OCI-LY1 (cell line): ENCODE measurements around the gene PARVG.

Experiments used
- H2AFZ ChIP-seq: fragments of 200-600 bp; sonication (generic), shearing (Covaris generic); 2 replicates; pipeline ENCODE4 v1.6.0; 2014; ENCODE audit warnings: antibody characterized with exemption, mild to moderate bottlenecking, low read length
- H3F3A ChIP-seq: fragments of 200-600 bp; sonication (generic), shearing (Covaris generic); 2 replicates; pipeline ENCODE4 v1.6.0; 2014; ENCODE audit warnings: mild to moderate bottlenecking, antibody characterized with exemption, low read length, moderate library complexity; ENCODE audit not compliant: insufficient read depth
- H3K27ac ChIP-seq: fragments of 200-600 bp; sonication (generic); 2 replicates; pipeline ENCODE4 v1.5.1; 2014; ENCODE audit warnings: low read length, mixed run types, mild to moderate bottlenecking, low read depth; ENCODE audit not compliant: poor library complexity, severe bottlenecking
- H3K27me3 ChIP-seq: fragments of 200-600 bp; sonication (generic); 2 replicates; pipeline ENCODE4 v1.6.0; 2014; ENCODE audit warnings: antibody characterized with exemption, mild to moderate bottlenecking, low read length, moderate library complexity; ENCODE audit not compliant: insufficient read depth
- H3K36me3 ChIP-seq: fragments of 200-600 bp; sonication (generic); 2 replicates; pipeline ENCODE4 v1.6.1; 2014; ENCODE audit warnings: mild to moderate bottlenecking, antibody characterized with exemption, low read length, moderate library complexity, mixed read lengths; ENCODE audit not compliant: insufficient read depth
- H3K4me1 ChIP-seq: fragments of 200-600 bp; sonication (generic); 2 replicates; pipeline ENCODE4 v1.5.1; 2014; ENCODE audit warnings: mild to moderate bottlenecking, low read length, moderate library complexity; ENCODE audit not compliant: insufficient read depth, severe bottlenecking
- H3K4me2 ChIP-seq: fragments of 200-600 bp; sonication (generic), shearing (Covaris generic); 2 replicates; pipeline ENCODE4 v1.6.1; 2014; ENCODE audit warnings: low read length
- H3K4me3 ChIP-seq: fragments of 200-600 bp; sonication (generic); 2 replicates; pipeline ENCODE4 v1.5.1; 2014; ENCODE audit warnings: low read length, low read depth, mild to moderate bottlenecking, mixed read lengths; ENCODE audit not compliant: poor library complexity, severe bottlenecking
- H3K79me2 ChIP-seq: fragments of 200-600 bp; shearing (Covaris generic); 2 replicates; pipeline ENCODE4 v1.6.1; 2016; ENCODE audit warnings: mixed run types, low read length, mixed read lengths; ENCODE audit not compliant: insufficient read depth
- H3K9ac ChIP-seq: fragments of 200-600 bp; sonication (generic), shearing (Covaris generic); 2 replicates; pipeline ENCODE4 v1.6.1; 2014; ENCODE audit warnings: mild to moderate bottlenecking, low read length, mixed read lengths
- H3K9me2 ChIP-seq: fragments of 200-600 bp; sonication (generic), shearing (Covaris generic); 2 replicates; pipeline ENCODE4 v1.6.1; 2014; ENCODE audit warnings: low read depth, mild to moderate bottlenecking, low read length, mixed read lengths
- H3K9me3 ChIP-seq: fragments of 200-600 bp; shearing (Covaris generic); 2 replicates; pipeline ENCODE4 v1.6.1; 2014; ENCODE audit warnings: low read length, mixed read lengths
- H4K20me1 ChIP-seq: fragments of 200-600 bp; sonication (generic), shearing (Covaris generic); 2 replicates; pipeline ENCODE4 v1.6.0; 2016; ENCODE audit warnings: mild to moderate bottlenecking, low read length; ENCODE audit not compliant: insufficient read depth
- EZH2 ChIP-seq: fragments of 200-600 bp; sonication (generic), shearing (Covaris generic); IDR thresholded peaks from 2 replicates; pipeline ENCODE4 v1.8.0; 2017; ENCODE audit warnings: borderline replicate concordance, mixed run types, mild to moderate bottlenecking, antibody characterized with exemption, low read length, moderate library complexity, mixed read lengths
- TF ChIP-seq, protein P1 (sequence below): fragments of 200-600 bp; sonication (generic), shearing (Covaris generic); IDR thresholded peaks from 2 replicates; pipeline ENCODE4 v1.5.1; 2017; ENCODE audit warnings: mild to moderate bottlenecking, antibody characterized with exemption, low read length, moderate library complexity, mixed read lengths

Gene PARVG

DNA sequence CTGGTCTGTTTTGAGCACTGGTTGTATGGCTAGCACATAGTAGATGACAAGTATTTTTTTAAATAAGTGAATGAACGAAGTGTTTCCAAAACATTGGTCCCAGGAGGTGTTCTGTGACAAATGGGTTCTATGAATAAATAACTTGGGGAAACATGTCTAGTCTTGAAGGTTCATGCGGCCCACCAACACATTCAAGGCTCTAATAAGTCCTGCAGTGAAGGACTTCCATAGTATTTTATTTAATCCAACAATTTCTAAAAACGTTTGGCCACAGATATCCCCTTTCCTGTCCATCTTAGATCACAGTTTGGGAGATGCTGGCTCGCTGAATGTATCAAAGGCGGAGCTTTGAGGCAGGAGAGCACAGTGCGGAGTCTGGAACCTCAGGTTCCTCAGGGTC, 22.5 kb downstream of the PARVG start:
- TF ChIP-seq EZH2: no peak
- TF ChIP-seq, protein P1, sequence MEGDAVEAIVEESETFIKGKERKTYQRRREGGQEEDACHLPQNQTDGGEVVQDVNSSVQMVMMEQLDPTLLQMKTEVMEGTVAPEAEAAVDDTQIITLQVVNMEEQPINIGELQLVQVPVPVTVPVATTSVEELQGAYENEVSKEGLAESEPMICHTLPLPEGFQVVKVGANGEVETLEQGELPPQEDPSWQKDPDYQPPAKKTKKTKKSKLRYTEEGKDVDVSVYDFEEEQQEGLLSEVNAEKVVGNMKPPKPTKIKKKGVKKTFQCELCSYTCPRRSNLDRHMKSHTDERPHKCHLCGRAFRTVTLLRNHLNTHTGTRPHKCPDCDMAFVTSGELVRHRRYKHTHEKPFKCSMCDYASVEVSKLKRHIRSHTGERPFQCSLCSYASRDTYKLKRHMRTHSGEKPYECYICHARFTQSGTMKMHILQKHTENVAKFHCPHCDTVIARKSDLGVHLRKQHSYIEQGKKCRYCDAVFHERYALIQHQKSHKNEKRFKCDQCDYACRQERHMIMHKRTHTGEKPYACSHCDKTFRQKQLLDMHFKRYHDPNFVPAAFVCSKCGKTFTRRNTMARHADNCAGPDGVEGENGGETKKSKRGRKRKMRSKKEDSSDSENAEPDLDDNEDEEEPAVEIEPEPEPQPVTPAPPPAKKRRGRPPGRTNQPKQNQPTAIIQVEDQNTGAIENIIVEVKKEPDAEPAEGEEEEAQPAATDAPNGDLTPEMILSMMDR: no peak
- H3K9me3 ChIP-seq: no peaks in the 10 kb centered on the region
- no peaks in the 10 kb centered on the region for H3K9me2 ChIP-seq
- H3K36me3 ChIP-seq: no peaks in the 10 kb centered on the region
- H3F3A ChIP-seq: no peaks in the 10 kb centered on the region
- no peak overlapping the region for H3K4me2 ChIP-seq
- peaks cover 10% of the 10 kb centered on the region; the same call in 1 of the 2 replicates for H3K27me3 ChIP-seq
- H2AFZ ChIP-seq: no peak overlapping the region
- H4K20me1 ChIP-seq: no peaks in the 10 kb centered on the region
- H3K27ac ChIP-seq: no peak overlapping the region
- H3K4me3 ChIP-seq: no peak overlapping the region
- H3K4me1 ChIP-seq: no peaks in the 10 kb centered on the region
- H3K9ac ChIP-seq: no peak overlapping the region
- no peaks in the 10 kb centered on the region for H3K79me2 ChIP-seq

DNA sequence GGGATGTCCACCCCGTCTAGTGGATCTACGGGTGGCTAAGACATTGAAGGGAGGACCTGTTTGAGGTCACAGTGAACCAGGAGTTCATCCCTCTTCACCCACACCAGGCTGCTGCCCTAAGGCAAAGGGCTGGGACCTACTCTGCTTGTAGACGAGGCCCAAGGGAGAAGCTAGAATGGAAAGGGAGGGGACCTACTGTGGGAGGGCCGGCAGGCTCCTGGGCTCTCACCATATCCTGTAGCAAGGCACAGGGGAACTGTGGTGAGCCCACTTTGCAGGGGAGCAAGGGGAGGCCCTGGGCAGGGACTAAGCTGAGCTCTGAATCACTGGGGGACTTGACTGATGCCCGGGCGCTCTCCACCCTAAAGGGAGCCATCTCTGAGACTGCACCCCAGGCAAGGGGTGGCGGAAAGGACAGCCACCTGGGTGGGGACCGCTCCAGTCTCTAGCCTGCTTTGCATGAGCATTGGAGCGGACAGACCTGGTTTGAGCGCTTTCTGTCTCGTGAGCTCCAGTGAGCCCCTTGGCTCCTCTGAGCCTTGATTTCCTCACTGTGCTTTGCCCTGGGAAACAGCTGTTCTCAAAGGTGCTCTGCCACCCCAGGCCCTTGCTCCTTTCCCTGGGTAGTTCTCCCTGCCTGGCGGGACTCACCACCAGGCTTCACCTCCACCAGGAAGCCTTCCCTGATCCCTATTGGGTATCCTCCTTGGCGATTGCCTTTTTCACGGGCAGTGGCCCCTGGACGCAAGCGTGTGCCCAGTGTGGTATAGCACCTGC, 24.2 kb downstream of the PARVG start:
- Histone ChIP-seq H3K4me1 (no peaks in the 10 kb centered on the region), H3K27ac (no peak overlapping the region), H3K4me3 (no peak overlapping the region), H3K9ac (no peak overlapping the region), H3K9me2 (no peaks in the 10 kb centered on the region), H2AFZ (no peak overlapping the region), H3K36me3 (no peaks in the 10 kb centered on the region), H4K20me1 (no peaks in the 10 kb centered on the region), H3K9me3 (no peaks in the 10 kb centered on the region), H3F3A (no peaks in the 10 kb centered on the region), H3K27me3 (peaks cover 10% of the 10 kb centered on the region; the same call in 1 of the 2 replicates), H3K4me2 (no peak overlapping the region), H3K79me2 (no peaks in the 10 kb centered on the region)
- TF ChIP-seq, protein P1: no peak
- no peak for TF ChIP-seq EZH2

DNA sequence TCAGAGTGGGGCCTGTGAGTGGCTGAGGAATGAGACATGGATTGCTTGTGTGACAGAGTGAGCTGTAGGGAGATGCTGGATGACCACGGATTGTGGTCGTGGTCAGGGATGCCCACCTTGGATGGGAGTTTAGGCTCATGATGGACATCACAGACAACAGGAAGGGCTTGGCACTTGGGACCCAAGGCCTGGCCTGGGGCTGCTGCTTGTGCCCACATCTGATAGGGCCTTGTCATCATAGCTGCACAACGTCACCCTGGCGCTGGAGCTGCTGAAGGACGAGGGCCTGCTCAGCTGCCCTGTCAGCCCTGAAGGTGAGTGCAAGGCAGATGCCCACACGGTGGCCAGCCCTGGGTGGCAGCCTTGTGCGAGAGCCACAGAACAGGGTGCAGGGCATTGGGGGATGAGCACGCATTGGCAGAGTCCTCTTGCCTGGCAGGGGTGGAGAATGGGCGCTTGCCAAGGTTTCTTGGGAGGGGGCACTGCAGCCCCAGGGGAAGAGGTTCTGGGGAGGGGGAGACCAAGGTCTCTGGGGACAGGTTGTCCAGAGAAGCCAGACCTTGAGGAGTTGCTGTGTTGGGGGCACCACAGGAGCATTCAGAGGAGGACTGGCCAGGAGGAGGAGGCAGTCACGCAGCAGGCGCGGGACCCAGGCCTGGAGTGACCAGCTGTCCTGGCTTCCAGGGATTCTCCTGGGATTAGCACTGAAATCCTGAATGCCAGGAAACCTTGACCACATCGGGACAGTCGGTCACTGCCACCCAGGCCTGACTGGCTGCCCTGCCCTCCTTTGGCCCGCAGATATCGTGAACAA, 25.0 kb downstream of the PARVG start:
- TF ChIP-seq, protein P1: no peak
- TF ChIP-seq EZH2: no peak
- Histone ChIP-seq H3K79me2 (no peaks in the 10 kb centered on the region), H3K27me3 (peaks cover 10% of the 10 kb centered on the region; the same call in 1 of the 2 replicates), H3K9me2 (no peaks in the 10 kb centered on the region), H3F3A (no peaks in the 10 kb centered on the region), H3K9me3 (no peaks in the 10 kb centered on the region), H3K9ac (no peak overlapping the region), H4K20me1 (no peaks in the 10 kb centered on the region), H3K36me3 (no peaks in the 10 kb centered on the region), H3K4me2 (no peak overlapping the region), H2AFZ (no peak overlapping the region), H3K27ac (no peak overlapping the region), H3K4me1 (no peaks in the 10 kb centered on the region), H3K4me3 (no peak overlapping the region)
